IPS-NIHi11 (cell line): ENCODE results near the gene USP47.

Source experiments
- DNase-seq: peaks from one replicate; pipeline ENCODE4 v3.0.0; 2012; ENCODE audit warnings: mixed read lengths, low spot score

Gene USP47

GRCh38 chr11:11942668-11943067 is 100.9 kb downstream of the USP47 start:
- no peak for DNase-seq

- DNase-seq = no peak
Observed at GRCh38 chr11:11944444-11944843, 102.7 kb downstream of the USP47 start.

- DNase-seq = no peak
Observed at GRCh38 chr11:11946180-11946579, 104.4 kb downstream of the USP47 start.

- no peak for DNase-seq
Observed at GRCh38 chr11:11946878-11947277, 105.1 kb downstream of the USP47 start.

- DNase-seq = no peak
Observed at GRCh38 chr11:11947825-11948224, 106.1 kb downstream of the USP47 start.

GRCh38 chr11:11948242-11948947 is 106.6 kb downstream of the USP47 start:
- no peak for DNase-seq

GRCh38 chr11:11949482-11949881 is 107.7 kb downstream of the USP47 start:
- DNase-seq = no peak

GRCh38 chr11:11952036-11952435 is 110.3 kb downstream of the USP47 start:
- DNase-seq = no peak

- DNase-seq = no peak
Observed at GRCh38 chr11:11956006-11956405, 114.2 kb downstream of the USP47 start.

- no peak for DNase-seq
Observed at GRCh38 chr11:11958403-11959231, 116.8 kb downstream of the USP47 start.

GRCh38 chr11:11959601-11960000 is 117.8 kb downstream of the USP47 start:
- no peak for DNase-seq

- DNase-seq = no peak
Observed at GRCh38 chr11:11960687-11961086, 118.9 kb downstream of the USP47 start.

- DNase-seq = no peak
Observed at GRCh38 chr11:11961399-11962028, 119.7 kb downstream of the USP47 start.

GRCh38 chr11:11963067-11963466 is 121.3 kb downstream of the USP47 start:
- no peak for DNase-seq

- DNase-seq = no peak
Observed at GRCh38 chr11:11963842-11964773, 122.3 kb downstream of the USP47 start.

GRCh38 chr11:11964774-11965150 is 123.0 kb downstream of the USP47 start:
- DNase-seq = no peak

GRCh38 chr11:11965192-11965591 is 123.4 kb downstream of the USP47 start:
- DNase-seq = no peak

- no peak for DNase-seq
Observed at GRCh38 chr11:11965656-11966353, 124.0 kb downstream of the USP47 start.

GRCh38 chr11:11966354-11966741 is 124.6 kb downstream of the USP47 start:
- DNase-seq = no peak

- DNase-seq = peak; percentile 93
Observed at GRCh38 chr11:11966826-11967668, 125.3 kb downstream of the USP47 start.
